HG03457 (cell line): ENCODE data around the gene SDR39U1.

Source experiments
- ATAC-seq: cut with Tn5 transposase; IDR thresholded peaks from one replicate; pipeline ENCODE4 v1.9.1; 2021; ENCODE audit warnings: moderate number of reproducible peaks; ENCODE audit not compliant: unreplicated experiment

Gene SDR39U1

DNA sequence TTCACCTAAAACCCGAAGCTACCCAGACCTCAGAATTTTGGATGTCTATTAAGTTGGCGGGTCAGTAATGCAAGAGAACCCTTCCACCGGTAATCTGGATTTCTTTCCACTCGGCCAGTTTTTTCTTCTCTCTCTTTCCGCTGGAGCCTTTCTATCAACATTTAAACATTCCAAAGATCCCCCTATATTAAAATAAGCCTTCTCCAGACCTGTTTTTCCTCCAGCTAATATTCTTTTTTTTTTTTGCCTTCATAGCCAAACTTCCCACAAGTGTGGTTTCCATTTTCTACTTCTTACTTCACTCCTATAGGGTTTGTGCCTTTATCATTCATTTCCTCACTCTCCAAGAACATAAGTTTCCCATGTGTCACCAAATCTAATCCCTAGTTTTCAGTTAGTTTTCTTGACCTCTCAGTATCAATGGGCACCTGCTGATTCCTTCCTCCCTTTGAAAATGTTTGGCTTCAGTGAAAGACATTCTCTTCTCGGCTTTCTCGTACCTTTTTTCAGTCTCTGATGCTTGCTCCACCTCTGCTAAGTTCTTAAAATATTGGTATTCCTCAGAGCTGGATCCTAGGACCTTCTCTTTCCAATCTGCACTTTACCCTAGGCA is 583 bp upstream of the SDR39U1 start:
- no peak for ATAC-seq

DNA sequence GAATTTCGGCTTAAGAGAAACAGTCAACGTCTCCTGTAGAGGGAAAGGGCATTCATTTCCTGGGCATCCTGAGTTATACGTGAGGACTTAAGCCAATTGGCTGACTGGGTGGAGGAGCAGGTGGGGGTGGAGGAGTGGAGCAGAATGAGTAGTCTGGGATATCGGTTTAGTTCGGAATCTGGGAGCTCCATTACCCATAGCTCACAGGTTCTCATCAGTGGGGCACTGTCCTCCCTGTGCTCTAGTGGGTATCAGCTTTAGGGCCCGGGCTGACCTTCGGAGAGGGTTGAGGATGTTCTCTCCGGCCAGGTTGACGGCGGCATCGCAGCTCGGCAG is 704 bp downstream of the SDR39U1 start:
- no peak for ATAC-seq

DNA sequence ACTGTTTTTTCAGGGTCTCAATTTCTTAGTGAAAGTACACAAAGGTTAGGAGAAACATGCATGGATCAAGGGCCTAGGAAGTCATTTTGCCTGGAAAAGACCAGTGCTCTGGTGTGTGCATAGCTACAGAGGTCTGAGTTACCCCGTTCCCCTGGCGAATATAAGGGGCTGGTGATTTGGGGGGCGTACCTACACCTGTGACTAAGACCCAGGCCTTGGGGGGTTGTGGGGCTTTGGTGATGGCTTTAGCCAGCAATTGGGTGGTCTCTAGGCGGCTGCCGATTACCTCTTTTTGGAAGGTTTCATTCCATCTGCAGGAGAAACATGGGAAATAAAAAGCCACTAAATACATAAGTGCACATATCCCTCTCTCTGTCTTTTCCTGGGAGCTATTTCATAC is 1.1 kb downstream of the SDR39U1 start:
- no peak for ATAC-seq

DNA sequence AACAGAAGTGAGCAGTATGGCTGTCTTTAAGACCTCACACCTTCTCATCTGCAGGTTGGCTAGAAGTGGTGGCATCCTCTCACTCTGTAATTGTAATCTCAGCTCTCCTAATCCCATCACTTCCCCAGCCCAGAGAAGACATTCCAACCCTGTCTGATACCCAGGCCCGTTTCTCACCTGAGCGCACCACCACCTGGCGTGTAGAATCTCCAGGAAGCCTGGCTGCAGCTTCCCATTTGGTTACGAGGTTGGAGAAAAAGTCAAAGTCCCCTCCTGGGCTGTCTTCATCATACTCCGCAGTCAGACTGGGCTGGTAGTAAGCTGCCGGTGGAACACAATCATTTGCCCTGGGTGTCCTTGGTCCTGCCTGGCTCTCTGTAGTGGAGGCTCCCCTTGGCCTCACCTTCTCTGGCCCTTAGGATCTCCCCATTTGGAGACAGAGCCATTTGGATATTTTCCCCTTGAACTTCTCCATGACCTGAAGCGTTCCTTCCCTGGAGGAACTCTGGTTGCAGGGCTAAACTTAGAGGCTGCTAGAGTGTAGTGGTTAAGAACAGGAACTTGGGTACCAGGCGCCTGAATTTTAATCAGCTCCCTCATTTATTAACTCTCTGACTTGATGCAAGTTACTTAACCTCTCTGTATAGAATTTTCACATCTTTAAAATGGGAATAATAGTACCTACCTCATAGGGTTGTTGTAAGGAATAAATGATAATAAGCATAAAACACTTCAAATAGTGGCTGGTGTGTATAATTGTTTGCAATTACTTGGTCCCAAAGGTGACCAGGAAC is 1.8 kb downstream of the SDR39U1 start:
- no peak for ATAC-seq

DNA sequence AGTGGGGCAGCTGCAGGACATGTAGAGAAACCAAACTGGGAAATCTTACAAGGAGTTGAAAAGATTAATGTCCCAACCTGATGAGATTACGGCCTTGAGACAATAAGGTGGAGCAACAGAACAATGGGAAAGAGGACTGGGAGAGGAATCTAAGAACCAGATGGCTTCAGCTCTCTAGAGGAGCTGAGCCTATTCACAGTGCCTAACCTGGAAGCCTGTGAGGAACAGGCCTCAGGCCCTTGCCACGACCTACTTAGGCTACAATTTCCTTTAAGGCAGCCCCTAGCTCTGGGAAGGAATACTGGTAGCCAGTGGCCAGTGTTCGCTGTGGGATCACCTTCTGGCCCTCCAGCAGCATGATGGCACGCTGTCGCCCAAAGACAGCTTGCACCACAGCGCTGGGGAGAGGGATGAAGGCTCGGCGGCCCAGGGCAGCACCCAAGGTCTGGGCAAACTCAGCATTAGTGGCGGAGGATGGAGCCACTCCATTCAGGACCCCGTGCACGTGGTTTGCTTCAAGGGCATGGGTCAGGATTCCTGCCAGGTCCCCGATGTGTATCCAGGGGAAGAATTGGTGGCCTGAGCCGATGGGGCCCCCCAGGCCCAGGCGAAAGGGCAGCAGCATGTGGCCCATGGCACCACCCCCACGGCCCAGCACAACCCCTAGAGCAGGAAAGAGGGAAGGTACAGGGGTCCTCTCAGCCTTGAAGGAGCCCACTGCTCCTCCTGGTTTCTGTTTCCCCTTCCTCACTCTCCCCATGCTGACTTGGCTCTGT is 2.6 kb downstream of the SDR39U1 start:
- no peak for ATAC-seq

DNA sequence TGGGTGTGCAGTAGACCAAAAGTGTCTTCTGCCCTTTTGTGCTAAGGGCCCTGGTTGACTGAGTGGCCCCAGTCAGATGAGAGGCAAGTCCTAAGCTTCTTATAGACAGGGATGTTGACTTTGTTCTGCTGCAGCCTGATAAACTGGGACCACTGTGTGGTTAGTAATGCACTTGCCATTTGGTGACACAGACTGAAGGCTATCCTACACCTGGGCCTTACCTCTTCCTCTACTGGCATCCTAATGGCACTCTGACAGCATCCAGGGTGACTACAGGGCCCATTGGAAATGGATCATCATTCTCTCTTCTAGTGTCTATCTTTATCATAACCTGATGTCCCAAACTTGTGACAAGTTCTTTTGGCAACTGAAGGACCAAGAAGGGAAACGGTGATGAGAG is 3.3 kb downstream of the SDR39U1 start:
- ATAC-seq, result no peak

DNA sequence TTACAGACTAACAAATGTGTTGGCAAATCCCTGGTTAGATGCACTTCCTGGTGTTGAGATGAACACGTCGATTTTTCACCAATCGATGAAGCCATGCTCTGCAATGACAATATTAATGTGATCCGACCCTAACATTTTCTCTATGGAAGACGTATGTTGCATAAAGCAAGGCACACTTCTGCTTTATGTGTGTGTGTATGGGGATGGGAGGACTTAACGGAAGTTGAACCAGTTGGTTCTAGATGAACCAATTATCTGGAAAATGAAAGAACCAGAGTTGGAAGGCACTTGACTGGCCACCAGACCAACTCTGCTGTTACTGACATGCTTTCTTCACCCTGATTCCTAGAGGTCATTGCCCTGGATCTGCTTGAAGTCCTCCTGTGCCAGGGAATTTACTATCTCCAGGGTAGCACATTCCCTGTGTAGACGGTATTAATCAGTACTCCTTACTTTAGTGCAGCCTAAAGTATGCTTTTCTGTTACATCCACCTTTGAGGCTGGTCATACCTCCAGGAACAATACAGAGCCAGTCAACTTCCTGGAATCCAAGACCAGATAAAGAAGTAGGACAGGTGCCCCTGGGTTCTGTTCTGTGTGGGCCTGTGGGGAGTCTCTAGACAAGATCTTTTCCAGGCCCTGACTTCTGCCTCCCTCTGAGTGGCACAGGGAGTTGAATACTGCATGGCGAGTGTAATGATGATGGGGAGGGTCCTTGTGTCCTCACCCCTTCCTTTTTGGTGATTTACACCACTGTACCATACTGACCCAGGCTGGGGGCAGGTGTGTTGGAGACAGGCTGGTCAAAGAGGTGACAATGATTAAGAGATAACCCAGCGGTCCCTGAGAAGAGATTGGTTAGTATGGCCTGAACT is 4.1 kb downstream of the SDR39U1 start:
- no peak for ATAC-seq

DNA sequence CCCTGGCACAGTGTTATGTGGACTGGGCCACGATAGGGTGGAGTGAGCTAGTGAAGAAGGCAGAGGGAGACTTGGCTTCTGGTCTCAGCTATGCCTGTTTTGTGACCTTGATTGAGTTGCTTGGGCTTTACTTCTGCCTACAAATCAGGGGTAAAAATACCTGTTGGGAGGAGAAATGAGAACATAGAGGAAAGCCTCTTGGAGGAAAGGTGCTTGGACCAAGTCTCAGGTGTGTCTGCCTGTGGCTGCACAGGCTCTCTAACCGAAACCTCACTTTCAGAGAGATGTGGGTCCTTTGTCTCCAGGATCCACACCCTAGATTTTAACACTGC is 4.9 kb downstream of the SDR39U1 start:
- ATAC-seq, result no peak

DNA sequence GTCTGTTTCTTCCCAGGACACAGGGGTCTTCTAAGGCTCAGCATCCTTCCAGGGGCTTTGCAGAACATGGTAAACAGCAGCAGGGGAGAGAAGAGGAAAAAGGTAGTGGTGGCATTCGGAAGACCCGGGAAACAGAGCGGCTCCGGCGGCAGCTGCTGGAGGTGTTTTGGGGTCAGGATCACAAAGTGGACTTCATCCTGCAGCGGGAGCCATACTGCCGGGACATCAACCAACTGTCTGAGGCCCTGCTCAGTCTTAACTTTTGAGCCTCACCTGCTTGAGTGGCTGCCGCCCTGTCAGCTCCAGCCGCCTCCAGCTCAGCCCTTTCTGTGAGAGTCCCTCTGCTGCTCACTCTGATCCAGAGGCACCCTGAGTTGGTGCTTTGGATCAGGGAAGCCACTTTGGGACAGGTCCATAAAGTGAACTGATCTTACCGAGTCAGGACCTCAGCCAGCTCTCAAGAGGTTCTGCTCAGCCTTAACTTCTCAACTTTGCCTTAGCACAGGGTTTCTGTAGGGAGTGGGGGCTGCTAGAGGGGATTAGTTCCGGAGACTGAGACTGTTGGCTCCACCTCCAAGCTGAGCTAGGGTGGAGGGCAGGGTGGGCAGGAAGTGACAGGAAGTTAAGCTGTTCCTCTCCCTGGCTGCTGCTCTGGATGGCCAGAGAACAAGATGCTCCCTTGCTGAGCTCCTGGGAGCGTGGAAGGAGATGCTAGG is 5.4 kb downstream of the SDR39U1 start:
- ATAC-seq, result no peak

DNA sequence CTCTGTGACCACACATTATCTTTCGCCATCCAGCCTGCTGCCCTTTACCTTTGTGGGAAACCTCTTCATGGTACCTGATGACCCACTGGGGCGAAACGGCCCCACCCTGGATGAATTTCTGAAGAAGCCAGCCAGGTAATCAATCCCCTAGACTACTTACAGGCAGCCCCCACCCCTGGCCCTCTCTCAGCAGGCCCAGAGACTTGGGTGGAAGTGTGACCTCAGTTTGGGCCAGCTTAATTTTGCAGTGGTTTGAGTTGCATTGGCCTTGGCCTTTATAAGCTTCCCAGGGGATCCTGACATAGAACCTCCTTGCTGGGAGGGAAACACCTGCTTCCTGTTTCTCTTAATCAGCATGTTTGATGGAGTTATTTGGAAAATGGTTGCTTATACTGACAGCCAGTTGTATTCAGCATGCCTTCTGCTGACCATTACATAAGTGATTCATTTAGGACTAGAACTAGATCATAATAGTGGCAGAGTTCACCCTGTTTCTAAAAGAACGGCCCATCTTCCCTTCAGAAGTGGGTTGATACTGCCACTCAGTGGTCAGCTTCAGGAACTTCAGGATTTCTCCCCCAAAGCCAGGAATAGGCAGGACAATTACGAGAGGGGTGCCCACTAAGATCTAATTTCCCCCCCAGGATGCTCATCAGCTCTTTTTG is 6.1 kb downstream of the SDR39U1 start:
- ATAC-seq, result no peak

DNA sequence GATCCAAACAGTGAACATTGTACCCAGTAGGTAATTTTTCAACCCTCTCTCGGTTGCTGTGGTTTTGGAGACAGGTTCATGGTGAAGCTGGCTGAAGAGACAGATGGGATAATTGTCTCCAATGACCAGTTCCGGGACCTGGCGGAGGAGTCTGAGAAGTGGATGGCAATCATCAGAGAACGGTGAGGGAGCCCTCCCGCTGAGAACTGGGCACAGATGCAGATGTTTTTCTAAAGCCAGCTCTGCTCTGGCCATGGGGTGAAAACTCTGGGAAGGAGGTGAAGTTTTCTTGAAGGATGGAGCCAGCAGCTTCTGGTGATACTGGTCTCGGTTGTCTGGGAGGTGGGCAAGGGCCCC is 6.6 kb downstream of the SDR39U1 start:
- ATAC-seq, result no peak

DNA sequence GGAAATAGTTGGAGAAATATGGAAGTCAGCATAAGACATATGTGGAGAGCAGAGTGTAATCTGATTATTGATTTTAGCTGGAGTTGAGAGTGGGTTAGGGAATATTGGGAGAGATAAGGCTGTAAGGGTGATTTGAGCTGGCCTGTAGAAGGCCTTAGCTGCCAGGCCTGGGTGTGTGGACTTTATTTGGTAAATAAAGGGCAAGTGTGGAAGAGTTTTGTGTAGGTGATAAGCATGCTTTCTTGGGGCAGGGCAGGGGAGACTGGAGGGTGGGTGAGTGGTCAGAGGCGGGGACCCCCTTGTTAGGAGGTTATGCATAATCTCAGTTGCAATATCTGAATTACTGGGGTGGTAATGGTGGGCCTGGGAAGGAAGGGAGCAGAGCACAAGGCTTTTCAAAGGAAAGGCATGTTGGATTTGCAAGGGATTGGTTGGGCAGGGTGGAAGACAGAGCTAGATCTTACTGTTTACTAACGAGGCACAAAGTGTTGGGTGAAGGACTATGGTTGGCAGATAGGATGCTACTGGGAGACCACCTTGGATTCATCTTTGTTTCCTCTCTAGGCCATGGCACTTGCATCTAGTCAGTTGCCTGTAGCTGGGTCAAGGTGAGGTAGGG is 7.3 kb downstream of the SDR39U1 start:
- ATAC-seq, result no peak

DNA sequence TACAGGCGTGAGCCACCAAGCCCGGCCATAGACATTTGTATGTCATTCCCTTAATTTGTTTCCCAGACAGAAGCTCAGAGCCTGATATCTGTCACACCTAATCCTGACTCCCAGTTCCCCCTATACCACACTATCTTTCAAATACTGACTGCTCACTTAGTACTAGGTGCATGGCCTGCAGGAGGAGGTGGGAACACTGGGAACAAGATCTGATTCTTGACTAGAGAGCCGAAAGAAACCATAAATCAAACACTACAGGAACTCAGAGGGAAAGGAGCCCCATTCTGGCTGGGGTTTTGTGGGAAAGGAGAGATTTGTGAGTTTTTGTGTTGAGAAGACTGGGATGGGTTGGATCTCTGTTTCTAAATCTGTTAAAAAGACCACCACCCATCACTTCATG is 7.9 kb downstream of the SDR39U1 start:
- ATAC-seq, result no peak

DNA sequence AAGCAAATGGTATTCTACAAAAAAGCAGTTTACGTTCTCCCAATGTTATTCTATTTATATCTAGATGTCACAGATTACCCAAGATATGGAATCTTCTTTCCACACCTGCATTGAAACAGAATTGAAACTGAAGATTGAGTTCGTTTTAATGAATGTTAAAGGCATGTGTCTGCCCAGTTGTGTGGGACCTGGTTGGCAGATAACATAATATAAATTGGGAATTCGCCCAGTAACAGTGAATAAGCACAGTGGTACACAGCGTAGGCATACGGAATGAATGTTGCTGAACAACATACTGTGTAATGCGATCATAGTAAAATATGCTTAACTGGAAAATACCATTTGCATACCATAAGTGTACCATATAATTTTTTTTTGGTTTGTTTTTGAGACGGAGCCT is 8.5 kb downstream of the SDR39U1 start:
- ATAC-seq, result no peak

DNA sequence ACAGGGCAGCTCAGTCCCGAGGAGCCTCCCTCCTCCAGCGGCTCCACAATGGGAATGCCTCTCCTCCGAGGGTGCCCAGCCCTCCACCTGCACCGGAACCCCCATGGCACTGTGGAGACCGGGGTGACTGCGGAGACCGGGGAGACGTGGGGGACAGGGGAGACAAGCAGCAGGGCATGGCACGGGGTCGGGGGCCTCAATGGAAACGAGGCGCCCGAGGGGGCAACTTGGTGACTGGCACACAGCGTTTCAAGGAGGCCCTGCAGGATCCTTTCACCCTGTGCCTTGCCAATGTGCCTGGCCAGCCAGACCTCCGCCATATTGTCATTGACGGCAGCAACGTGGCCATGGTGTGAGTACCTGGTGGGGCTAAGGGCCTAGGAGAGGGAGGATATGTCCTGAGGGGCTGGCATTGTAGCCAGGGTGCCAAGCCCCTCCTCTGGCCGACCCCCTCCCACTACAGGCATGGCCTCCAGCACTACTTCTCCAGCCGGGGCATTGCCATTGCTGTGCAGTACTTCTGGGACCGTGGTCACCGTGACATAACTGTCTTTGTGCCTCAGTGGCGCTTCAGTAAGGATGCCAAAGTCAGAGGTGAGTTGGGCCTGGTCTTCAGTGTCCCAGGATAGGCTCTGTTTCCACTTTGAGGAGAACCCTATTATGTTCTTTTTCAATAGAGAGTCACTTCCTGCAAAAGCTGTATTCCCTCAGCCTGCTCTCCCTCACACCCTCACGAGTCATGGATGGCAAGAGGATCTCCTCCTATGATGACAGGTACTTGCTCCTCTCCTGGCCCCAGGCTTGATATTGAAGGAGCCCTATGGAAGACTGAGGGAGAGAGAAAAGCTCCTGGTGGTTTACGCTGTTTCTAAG is 10.1 kb downstream of the SDR39U1 start:
- no peak for ATAC-seq

DNA sequence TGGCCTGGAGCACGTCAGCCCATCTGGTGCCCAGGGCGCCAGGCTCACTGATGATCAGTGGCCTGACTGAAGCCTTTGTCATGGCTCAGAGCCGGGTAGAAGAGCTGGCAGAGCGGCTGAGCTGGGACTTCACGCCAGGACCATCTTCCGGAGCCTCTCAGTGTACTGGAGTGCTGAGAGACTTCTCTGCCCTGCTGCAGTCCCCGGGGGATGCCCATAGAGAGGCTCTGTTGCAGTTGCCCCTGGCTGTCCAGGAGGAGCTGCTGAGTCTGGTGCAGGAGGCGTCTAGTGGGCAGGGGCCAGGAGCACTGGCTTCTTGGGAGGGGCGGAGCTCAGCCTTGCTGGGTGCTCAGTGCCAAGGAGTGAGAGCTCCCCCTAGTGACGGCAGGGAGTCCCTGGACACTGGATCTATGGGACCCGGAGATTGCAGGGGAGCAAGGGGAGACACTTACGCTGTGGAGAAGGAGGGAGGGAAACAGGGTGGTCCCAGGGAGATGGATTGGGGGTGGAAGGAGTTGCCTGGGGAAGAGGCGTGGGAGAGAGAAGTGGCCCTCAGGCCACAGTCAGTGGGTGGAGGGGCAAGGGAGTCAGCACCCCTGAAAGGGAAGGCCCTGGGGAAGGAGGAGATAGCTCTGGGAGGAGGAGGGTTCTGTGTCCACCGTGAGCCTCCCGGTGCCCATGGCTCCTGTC is 10.9 kb downstream of the SDR39U1 start:
- ATAC-seq, result peak; percentile 46

DNA sequence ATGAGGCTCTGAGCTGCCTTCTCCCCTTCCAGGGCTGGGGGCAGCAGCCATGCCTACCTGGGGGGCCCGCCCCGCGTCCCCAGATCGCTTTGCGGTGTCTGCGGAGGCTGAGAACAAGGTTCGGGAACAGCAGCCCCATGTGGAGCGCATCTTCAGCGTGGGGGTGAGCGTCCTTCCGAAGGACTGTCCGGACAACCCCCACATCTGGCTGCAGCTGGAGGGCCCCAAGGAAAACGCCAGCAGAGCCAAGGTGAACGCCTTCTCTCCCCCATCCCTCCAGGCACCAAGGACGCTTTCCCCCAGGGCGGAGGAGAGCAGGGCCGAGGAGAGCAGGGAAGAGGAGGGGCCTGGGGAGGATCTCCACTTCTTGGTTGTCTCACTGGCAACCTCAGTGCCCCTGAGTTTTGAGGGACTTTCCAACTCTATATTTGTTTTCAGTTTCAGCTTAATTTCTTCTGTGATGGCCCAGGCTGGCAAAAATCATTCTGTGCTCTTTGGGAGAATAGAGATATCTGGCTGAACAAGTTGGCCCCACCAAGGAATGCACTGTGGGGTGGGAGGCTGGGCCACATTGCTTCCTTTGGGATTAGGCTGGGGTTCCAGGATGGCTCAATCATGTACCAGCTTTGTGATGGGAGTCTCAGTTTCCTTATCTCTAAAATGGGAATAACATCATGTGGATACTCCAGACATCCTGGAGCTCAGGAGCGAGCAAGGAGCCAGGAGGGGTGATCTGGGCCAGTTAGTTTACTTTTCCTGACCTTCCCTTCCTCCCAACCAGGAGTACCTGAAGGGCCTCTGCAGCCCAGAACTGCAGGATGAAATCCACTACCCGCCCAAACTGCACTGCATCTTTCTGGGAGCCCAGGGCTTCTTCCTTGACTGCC is 11.7 kb downstream of the SDR39U1 start:
- no peak for ATAC-seq
